H1 (cell line): ENCODE measurements around the gene CNOT1. TPM values are rescaled to one million over a fixed set of nuclear protein-coding genes. Genes with fewer than 3 reads are reported as not detected.

Source experiments
- CTCF ChIA-PET: fragments of 300-600 bp; sonication (Branson Sonifier 250); formaldehyde crosslinking; loops from one replicate; lab custom pipeline; 2021; ENCODE audit not compliant: partially characterized antibody; lab: Charles Lee
- POLR2A ChIA-PET: fragments of 300-600 bp; sonication (Branson Sonifier 250); formaldehyde crosslinking; loops from one replicate; lab custom pipeline; 2021; ENCODE audit warnings: inconsistent platforms; ENCODE audit not compliant: partially characterized antibody; lab: Charles Lee
- DNase-seq, 2 experiments: peaks; one replicate each; pipeline versions ENCODE4 v3.0.0 to v3.0.0-alpha.2; 2010 to 2022; ENCODE audit warnings: low spot score in 2 of 2, low read depth in 1 of 2, mixed read lengths in 1 of 2
- FAIRE-seq: peaks from 2 replicates; lab custom pipeline; 2011; peaks lifted over from hg19 to GRCh38; lab: Jason Lieb, UNC
- H2AFZ ChIP-seq: 2 replicates; pipeline ENCODE4 v1.8.1; 2012; ENCODE audit warnings: low read length, inconsistent platforms
- H2AK5ac ChIP-seq: 2 replicates; pipeline ENCODE4 v1.6.1; 2013; ENCODE audit warnings: low read depth, low read length
- H2BK120ac ChIP-seq: replicated peaks from 2 replicates; pipeline ENCODE3; 2013; ENCODE audit warnings: low read depth, low read length, inconsistent platforms
- H2BK12ac ChIP-seq: 2 replicates; pipeline ENCODE4 v1.6.1; 2013; ENCODE audit warnings: low read depth, low read length
- H2BK15ac ChIP-seq: 2 replicates; pipeline ENCODE4 v1.6.1; 2013; ENCODE audit warnings: low read length
- H2BK20ac ChIP-seq: 2 replicates; pipeline ENCODE4 v1.6.1; 2013; ENCODE audit warnings: low read length
- H2BK5ac ChIP-seq: 2 replicates; pipeline ENCODE4 v1.6.1; 2013; ENCODE audit warnings: low read depth, low read length
- H3K14ac ChIP-seq: 2 replicates; pipeline ENCODE4 v1.6.1; 2013; ENCODE audit warnings: inconsistent platforms; ENCODE audit not compliant: insufficient read length
- H3K18ac ChIP-seq: 2 replicates; pipeline ENCODE4 v1.6.1; 2013; ENCODE audit warnings: low read length; ENCODE audit errors: extremely low read depth
- H3K23ac ChIP-seq: 2 replicates; pipeline ENCODE4 v1.6.1; 2013; ENCODE audit warnings: inconsistent platforms; ENCODE audit not compliant: insufficient read length
- H3K23me2 ChIP-seq: 2 replicates; pipeline ENCODE4 v1.6.1; 2013; ENCODE audit warnings: low read depth, low read length
- H3K27ac ChIP-seq: 2 replicates; pipeline ENCODE4 v1.6.1; 2011; ENCODE audit warnings: low read depth, low read length, inconsistent platforms
- H3K27me3 ChIP-seq, 4 experiments: replicated peaks in 1 of 4; 1 replicate in 1 of 4; 2 replicates in 3 of 4; pipeline versions ENCODE4 v1.6.1 to v1.8.1; 2011 to 2013; ENCODE audit warnings: low read length in 3 of 4, mild to moderate bottlenecking in 3 of 4, inconsistent platforms in 2 of 4, mixed read lengths in 2 of 4, moderate library complexity in 1 of 4; ENCODE audit not compliant: control insufficient read depth in 3 of 4, insufficient read depth in 3 of 4; ENCODE audit errors: extremely low read depth in 1 of 4
- H3K36me3 ChIP-seq, 4 experiments: 2 replicates each; pipeline versions ENCODE4 v1.6.1 to v1.8.1; 2011 to 2013; ENCODE audit warnings: mild to moderate bottlenecking in 4 of 4, low read length in 3 of 4, moderate library complexity in 2 of 4, control low read depth in 1 of 4, inconsistent platforms in 1 of 4; ENCODE audit not compliant: insufficient read depth in 4 of 4, control insufficient read depth in 2 of 4
- H3K4ac ChIP-seq: replicated peaks from 2 replicates; pipeline ENCODE3; 2013; ENCODE audit warnings: low read length, low read depth, mixed read lengths, inconsistent platforms; ENCODE audit not compliant: insufficient read length
- H3K4me1 ChIP-seq, 4 experiments: replicated peaks in 1 of 4; 1 replicate in 1 of 4; 2 replicates in 3 of 4; pipeline versions ENCODE4 v1.6.1 to v1.8.1; 2011 to 2013; ENCODE audit warnings: low read length in 3 of 4, inconsistent platforms in 2 of 4, mixed read lengths in 1 of 4; ENCODE audit not compliant: insufficient read depth in 4 of 4, control insufficient read depth in 3 of 4
- H3K4me2 ChIP-seq, 2 experiments: 2 replicates each; pipeline versions ENCODE4 v1.6.1 to v1.8.1; 2011 to 2013; ENCODE audit warnings: low read depth in 2 of 2, low read length in 2 of 2, control low read depth in 1 of 2, inconsistent platforms in 1 of 2, mild to moderate bottlenecking in 1 of 2; ENCODE audit not compliant: insufficient read depth in 1 of 2
- H3K4me3 ChIP-seq, 4 experiments: fragments of 200-600, 300-600 bp in 1 of 4; sonication (generic), shearing (Covaris generic), sonication (Bioruptor Twin) in 1 of 4; 2 replicates each; pipeline versions ENCODE4 v1.5.1 to v1.8.1; 2011 to 2016; ENCODE audit warnings: low read length in 4 of 4, low read depth in 3 of 4, control low read depth in 2 of 4, inconsistent platforms in 2 of 4, mild to moderate bottlenecking in 2 of 4, mixed read lengths in 1 of 4, moderate library complexity in 1 of 4; ENCODE audit not compliant: insufficient read depth in 2 of 4; ENCODE audit errors: extremely low read depth in 1 of 4
- H3K56ac ChIP-seq: replicated peaks from 2 replicates; pipeline ENCODE3; 2013; ENCODE audit warnings: low read depth, mild to moderate bottlenecking, mixed read lengths, low read length, inconsistent platforms; ENCODE audit not compliant: insufficient read length
- H3K79me1 ChIP-seq: 2 replicates; pipeline ENCODE4 v1.6.1; 2013; ENCODE audit warnings: low read depth, low read length, control low read depth
- H3K79me2 ChIP-seq, 2 experiments: 2 replicates each; pipeline versions ENCODE4 v1.6.1 to v1.8.1; 2012 to 2013; ENCODE audit warnings: low read length in 2 of 2, mild to moderate bottlenecking in 2 of 2, inconsistent platforms in 1 of 2; ENCODE audit not compliant: insufficient read depth in 2 of 2, control insufficient read depth in 1 of 2
- H3K9ac ChIP-seq, 4 experiments: replicated peaks in 1 of 4; 1 replicate in 1 of 4; 2 replicates in 3 of 4; pipeline versions ENCODE4 v1.6.1 to v1.8.1; 2011 to 2013; ENCODE audit warnings: low read depth in 3 of 4, low read length in 3 of 4, control low read depth in 2 of 4, mild to moderate bottlenecking in 2 of 4, moderate library complexity in 2 of 4, inconsistent platforms in 1 of 4; ENCODE audit errors: extremely low read depth in 1 of 4
- H3K9me3 ChIP-seq, 2 experiments: 2 replicates each; pipeline versions ENCODE4 v1.6.1 to v1.8.1; 2012 to 2013; ENCODE audit warnings: mild to moderate bottlenecking in 2 of 2, moderate library complexity in 2 of 2, control low read depth in 1 of 2, inconsistent platforms in 1 of 2, low read depth in 1 of 2, low read length in 1 of 2, mixed read lengths in 1 of 2; ENCODE audit not compliant: insufficient read depth in 2 of 2
- H4K20me1 ChIP-seq, 2 experiments: replicated peaks in 1 of 2; 2 replicates each; pipeline versions ENCODE3 to v1.8.1; 2011 to 2013; ENCODE audit warnings: inconsistent platforms in 2 of 2, low read length in 2 of 2, mild to moderate bottlenecking in 1 of 2; ENCODE audit not compliant: insufficient read depth in 2 of 2, control insufficient read depth in 1 of 2
- H4K5ac ChIP-seq: 2 replicates; pipeline ENCODE4 v1.6.1; 2013; ENCODE audit warnings: low read length, low read depth, mixed read lengths, inconsistent platforms; ENCODE audit not compliant: insufficient read length
- H4K8ac ChIP-seq: 2 replicates; pipeline ENCODE4 v1.8.0; 2013; ENCODE audit warnings: mild to moderate bottlenecking, moderate library complexity, low read length, inconsistent platforms; ENCODE audit not compliant: insufficient read depth; ENCODE audit errors: extremely low read depth
- H4K91ac ChIP-seq: replicated peaks from 2 replicates; pipeline ENCODE3; 2013; ENCODE audit warnings: low read length, mixed read lengths, inconsistent platforms; ENCODE audit not compliant: insufficient read length
- CREB1 ChIP-seq: IDR thresholded peaks from 2 replicates; pipeline ENCODE4 v1.6.1; 2012; ENCODE audit warnings: inconsistent platforms
- JUN ChIP-seq: IDR thresholded peaks from 2 replicates; pipeline ENCODE4 v1.6.1; 2011; ENCODE audit warnings: low read depth, mild to moderate bottlenecking, improper control_type of control experiment, low read length
- KDM5A ChIP-seq: fragments of 200-600 bp; IDR thresholded peaks from 2 replicates; pipeline ENCODE4 v1.7.1; 2012; ENCODE audit warnings: mild to moderate bottlenecking, low read length, inconsistent platforms, mixed read lengths
- POLR2A ChIP-seq, 2 experiments: IDR thresholded peaks; 1 replicate in 1 of 2; 2 replicates in 1 of 2; pipeline ENCODE4 v1.6.1; 2011; ENCODE audit warnings: low read depth in 2 of 2, low read length in 2 of 2, mild to moderate bottlenecking in 2 of 2; ENCODE audit errors: control extremely low read depth in 1 of 2
- RAD21 ChIP-seq, 2 experiments: IDR thresholded peaks in 1 of 2; conservative IDR thresholded peaks in 1 of 2; 2 replicates each; pipeline ENCODE4 v1.6.1; 2011; ENCODE audit warnings: low read depth in 2 of 2, low read length in 2 of 2, improper control_type of control experiment in 1 of 2, inconsistent platforms in 1 of 2, mild to moderate bottlenecking in 1 of 2, moderate library complexity in 1 of 2
- RFX5 ChIP-seq: IDR thresholded peaks from 2 replicates; pipeline ENCODE4 v1.6.1; 2011; ENCODE audit warnings: low read depth, low read length, improper control_type of control experiment, borderline replicate concordance
- RNF2 ChIP-seq: fragments of 200-900, 300-1000 bp; sonication (generic); IDR thresholded peaks from 2 replicates; pipeline ENCODE4 v1.7.1; 2016; ENCODE audit warnings: borderline replicate concordance, low read depth, mild to moderate bottlenecking, antibody characterized with exemption, low read length; ENCODE audit not compliant: poor library complexity, severe bottlenecking; ENCODE audit errors: missing control alignments
- SAP30 ChIP-seq: fragments of 300-600 bp; sonication (generic); IDR thresholded peaks from 2 replicates; pipeline ENCODE4 v1.7.1; 2012; ENCODE audit warnings: low read length, moderate library complexity, mild to moderate bottlenecking, inconsistent platforms; ENCODE audit not compliant: insufficient read depth, insufficient replicate concordance
- SP4 ChIP-seq: IDR thresholded peaks from 2 replicates; pipeline ENCODE4 v1.6.1; 2012; ENCODE audit warnings: low read length, inconsistent platforms
- SRF ChIP-seq: IDR thresholded peaks from 2 replicates; pipeline ENCODE4 v1.6.1; 2011; ENCODE audit warnings: mild to moderate bottlenecking, low read depth, low read length, moderate library complexity
- WGBS, 2 experiments: shearing (Covaris generic) in 1 of 2; methylation state at CpG; one replicate each; pipeline versions ENCODE4 v1.1.6 to v1.1.7; 2013 to 2015; ENCODE audit warnings: low lambda C conversion rate in 2 of 2, mixed read lengths in 2 of 2, inconsistent platforms in 1 of 2, low coverage in 1 of 2, missing lambda C conversion rate in 1 of 2; ENCODE audit not compliant: insufficient replicate concordance in 2 of 2, insufficient coverage in 1 of 2, insufficient read length in 1 of 2; ENCODE audit errors: extremely low coverage in 1 of 2, missing lambda C conversion rate in 1 of 2; 5-methylcytosine and 5-hydroxymethylcytosine counted together
- polyA plus RNA-seq, 7 experiments: library from polyadenylated mRNA; depleted of rRNA in 3 of 7; stranded (reverse) in 5 of 7; unstranded in 2 of 7; fragments of >200 nt in 5 of 7; fragments of 200-250 nt in 2 of 7; gene quantifications; 1 replicate in 5 of 7; 2 replicates in 1 of 7; 4 replicates in 1 of 7; pipeline versions ENCODE4 v1.2.1 to v1.2.3, GENCODE V29; 2011 to 2013; ENCODE audit warnings: missing spikeins in 2 of 7, mixed read lengths in 2 of 7
- total RNA-seq: library from RNA; stranded (reverse); fragmentation: NEBNext Ultra II Directional; extraction: Animal tissue kit (Norgen Biotek cat#: 25700); gene quantifications from 2 replicates; pipeline ENCODE4 v1.2.1, GENCODE V29; 2021

CNOT1 gene
- total and polyA plus RNA-seq, 2 of the 8 experiments (the other 6 are each of a cell fraction or from before 2014, with no cell fraction given), result 306 to 319 TPM

GRCh38 chr16:58501242-58502131 is 128.1 kb downstream of the CNOT1 start:
- Histone ChIP-seq H3K14ac (no peak overlapping the region), H2AK5ac (no peak overlapping the region), H4K8ac (peak overlapping the region; percentile 77), H3K27ac (peak overlapping the region; percentile 50; the same call in 1 of the 2 replicates), H2BK12ac (peak overlapping the region; percentile 88; the same call in 1 of the 2 replicates), H4K20me1 (peaks cover 0 to 3% of the 10 kb centered on the region in 2 experiments), H3K23ac (no peak overlapping the region), H3K9ac (peak overlapping the region in 3 of 4 experiments; percentile 63 to 82 (median 82); a peak in 5 of 7 replicates), H4K91ac (peak overlapping the region; percentile 91), H3K36me3 (no peaks in the 10 kb centered on the region), H3K4ac (no peak overlapping the region), H3K27me3 (peaks cover 0 to 8% (median 5%) of the 10 kb centered on the region in 4 experiments; a peak in 4 of 7 replicates), H3K23me2 (peaks cover 20% of the 10 kb centered on the region), H3K18ac (peak overlapping the region; percentile 93), H3K79me1 (no peaks in the 10 kb centered on the region), H2BK120ac (no peak overlapping the region), H3K9me3 (no peaks in the 10 kb centered on the region), H3K4me3 (peak overlapping the region; percentile 41 to 81 (median 70)), H3K4me1 (peaks cover 0 to 19% (median 12%) of the 10 kb centered on the region in 4 experiments; a peak in 6 of 7 replicates), H2AFZ (peak overlapping the region; percentile 82; the same call in 1 of the 2 replicates), H3K4me2 (peak overlapping the region; percentile 79 to 99), H2BK20ac (no peak overlapping the region), H2BK5ac (peak overlapping the region; percentile 75; the same call in 1 of the 2 replicates), H3K56ac (peak overlapping the region; percentile 77), H3K79me2 (no peaks in the 10 kb centered on the region), H4K5ac (peak overlapping the region; percentile 44), H2BK15ac (peak overlapping the region; percentile 99; the same call in 1 of the 2 replicates)
- WGBS, 2 experiments, result 9% methylated on average over 41 of the region's 42 CpGs; no CpG with 5 or more reads in 1 of the 2 experiments
- DNase-seq (peak in 1 of 2 experiments; percentile 93), FAIRE-seq (no peak)
- ChIA-PET CTCF (interaction anchor here (1.2 to 2.0 kb wide), 5 partner anchors 10 to 165 kb away, joined by 3 to 7 read pairs (median 4); no protein-coding TSS in a partner anchor), POLR2A (interaction anchor here (1.0 to 1.6 kb wide), 5 partner anchors 11 to 373 kb away, joined by 3 to 4 read pairs (median 3); no protein-coding TSS in a partner anchor)
- TF ChIP-seq RNF2 (no peak), KDM5A (no peak), CREB1 (peak; percentile 85; the same call in 1 of the 2 replicates), JUN (0 out of 2 replicates have a peak, but pooled peaks have one; percentile 11), SP4 (no peak), RAD21 (IDR thresholded peaks at IDR 0.05 in 1 of 2, conservative IDR thresholded peaks at IDR 0.05 in 1 of 2; ENCODE audit: low read depth in 2 of 2, low read length in 2 of 2) (no peak), RFX5 (no peak), SAP30 (peak; percentile 43), POLR2A (IDR thresholded peaks at IDR 0.05; ENCODE audit: control extremely low read depth in 1 of 2, low read depth in 2 of 2, low read length in 2 of 2) (peak in 1 of 2 experiments; percentile 61; a peak in 1 of 3 replicates), SRF (no peak)
